A673 (cell line): ENCODE results near the gene SURF1.

Source experiments
- CTCF ChIP-seq: fragments of 300-800, 200-600 bp; sonication (generic); conservative IDR thresholded peaks from 2 replicates; pipeline ENCODE4 v1.5.1; 2017; ENCODE audit warnings: low read depth, mild to moderate bottlenecking, antibody characterized with exemption, low read length, moderate library complexity, mixed read lengths
- EZH2 ChIP-seq: fragments of 200-600 bp; sonication (generic); IDR thresholded peaks from 2 replicates; pipeline ENCODE4 v1.6.1; 2017; ENCODE audit warnings: borderline replicate concordance, low read depth, mild to moderate bottlenecking, mixed read lengths, antibody characterized with exemption, low read length; ENCODE audit not compliant: poor library complexity, severe bottlenecking

GRCh38 chr9:133351526-133351907 is 4.8 kb downstream of the SURF1 start:
- TF ChIP-seq CTCF = no peak
- no peak for TF ChIP-seq EZH2
